Measurements from ENCODE around the gene CLDN5. TPM values are rescaled to one million over a fixed set of nuclear protein-coding genes. Genes with fewer than 3 reads are reported as not detected.

Gene CLDN5
- total and polyA plus RNA-seq, 2 of the 8 experiments (the other 6 are each of a cell fraction or from before 2014, with no cell fraction given): 1.2 to 1.6 TPM

DNA sequence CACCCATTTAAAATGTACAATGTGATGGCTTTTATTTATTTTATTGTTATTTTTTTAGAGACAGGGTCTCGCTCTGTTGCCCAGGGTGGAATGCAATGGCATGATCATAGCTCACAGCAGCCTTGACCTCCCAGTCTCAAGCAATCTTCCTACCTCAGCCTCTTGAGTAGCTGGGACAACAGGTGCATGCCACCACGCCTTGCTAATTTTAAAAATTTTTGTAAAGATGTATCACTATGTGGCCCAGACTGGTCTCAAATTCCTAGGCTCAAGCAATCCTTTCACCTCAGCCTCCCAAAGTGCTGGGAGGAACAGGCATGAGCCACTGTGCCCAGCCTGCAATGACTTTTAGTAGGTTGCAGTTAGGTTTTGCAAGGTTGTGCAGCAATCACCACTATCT is 14.3 kb downstream of the CLDN5 start (continued):
- TF ChIP-seq, protein P1, sequence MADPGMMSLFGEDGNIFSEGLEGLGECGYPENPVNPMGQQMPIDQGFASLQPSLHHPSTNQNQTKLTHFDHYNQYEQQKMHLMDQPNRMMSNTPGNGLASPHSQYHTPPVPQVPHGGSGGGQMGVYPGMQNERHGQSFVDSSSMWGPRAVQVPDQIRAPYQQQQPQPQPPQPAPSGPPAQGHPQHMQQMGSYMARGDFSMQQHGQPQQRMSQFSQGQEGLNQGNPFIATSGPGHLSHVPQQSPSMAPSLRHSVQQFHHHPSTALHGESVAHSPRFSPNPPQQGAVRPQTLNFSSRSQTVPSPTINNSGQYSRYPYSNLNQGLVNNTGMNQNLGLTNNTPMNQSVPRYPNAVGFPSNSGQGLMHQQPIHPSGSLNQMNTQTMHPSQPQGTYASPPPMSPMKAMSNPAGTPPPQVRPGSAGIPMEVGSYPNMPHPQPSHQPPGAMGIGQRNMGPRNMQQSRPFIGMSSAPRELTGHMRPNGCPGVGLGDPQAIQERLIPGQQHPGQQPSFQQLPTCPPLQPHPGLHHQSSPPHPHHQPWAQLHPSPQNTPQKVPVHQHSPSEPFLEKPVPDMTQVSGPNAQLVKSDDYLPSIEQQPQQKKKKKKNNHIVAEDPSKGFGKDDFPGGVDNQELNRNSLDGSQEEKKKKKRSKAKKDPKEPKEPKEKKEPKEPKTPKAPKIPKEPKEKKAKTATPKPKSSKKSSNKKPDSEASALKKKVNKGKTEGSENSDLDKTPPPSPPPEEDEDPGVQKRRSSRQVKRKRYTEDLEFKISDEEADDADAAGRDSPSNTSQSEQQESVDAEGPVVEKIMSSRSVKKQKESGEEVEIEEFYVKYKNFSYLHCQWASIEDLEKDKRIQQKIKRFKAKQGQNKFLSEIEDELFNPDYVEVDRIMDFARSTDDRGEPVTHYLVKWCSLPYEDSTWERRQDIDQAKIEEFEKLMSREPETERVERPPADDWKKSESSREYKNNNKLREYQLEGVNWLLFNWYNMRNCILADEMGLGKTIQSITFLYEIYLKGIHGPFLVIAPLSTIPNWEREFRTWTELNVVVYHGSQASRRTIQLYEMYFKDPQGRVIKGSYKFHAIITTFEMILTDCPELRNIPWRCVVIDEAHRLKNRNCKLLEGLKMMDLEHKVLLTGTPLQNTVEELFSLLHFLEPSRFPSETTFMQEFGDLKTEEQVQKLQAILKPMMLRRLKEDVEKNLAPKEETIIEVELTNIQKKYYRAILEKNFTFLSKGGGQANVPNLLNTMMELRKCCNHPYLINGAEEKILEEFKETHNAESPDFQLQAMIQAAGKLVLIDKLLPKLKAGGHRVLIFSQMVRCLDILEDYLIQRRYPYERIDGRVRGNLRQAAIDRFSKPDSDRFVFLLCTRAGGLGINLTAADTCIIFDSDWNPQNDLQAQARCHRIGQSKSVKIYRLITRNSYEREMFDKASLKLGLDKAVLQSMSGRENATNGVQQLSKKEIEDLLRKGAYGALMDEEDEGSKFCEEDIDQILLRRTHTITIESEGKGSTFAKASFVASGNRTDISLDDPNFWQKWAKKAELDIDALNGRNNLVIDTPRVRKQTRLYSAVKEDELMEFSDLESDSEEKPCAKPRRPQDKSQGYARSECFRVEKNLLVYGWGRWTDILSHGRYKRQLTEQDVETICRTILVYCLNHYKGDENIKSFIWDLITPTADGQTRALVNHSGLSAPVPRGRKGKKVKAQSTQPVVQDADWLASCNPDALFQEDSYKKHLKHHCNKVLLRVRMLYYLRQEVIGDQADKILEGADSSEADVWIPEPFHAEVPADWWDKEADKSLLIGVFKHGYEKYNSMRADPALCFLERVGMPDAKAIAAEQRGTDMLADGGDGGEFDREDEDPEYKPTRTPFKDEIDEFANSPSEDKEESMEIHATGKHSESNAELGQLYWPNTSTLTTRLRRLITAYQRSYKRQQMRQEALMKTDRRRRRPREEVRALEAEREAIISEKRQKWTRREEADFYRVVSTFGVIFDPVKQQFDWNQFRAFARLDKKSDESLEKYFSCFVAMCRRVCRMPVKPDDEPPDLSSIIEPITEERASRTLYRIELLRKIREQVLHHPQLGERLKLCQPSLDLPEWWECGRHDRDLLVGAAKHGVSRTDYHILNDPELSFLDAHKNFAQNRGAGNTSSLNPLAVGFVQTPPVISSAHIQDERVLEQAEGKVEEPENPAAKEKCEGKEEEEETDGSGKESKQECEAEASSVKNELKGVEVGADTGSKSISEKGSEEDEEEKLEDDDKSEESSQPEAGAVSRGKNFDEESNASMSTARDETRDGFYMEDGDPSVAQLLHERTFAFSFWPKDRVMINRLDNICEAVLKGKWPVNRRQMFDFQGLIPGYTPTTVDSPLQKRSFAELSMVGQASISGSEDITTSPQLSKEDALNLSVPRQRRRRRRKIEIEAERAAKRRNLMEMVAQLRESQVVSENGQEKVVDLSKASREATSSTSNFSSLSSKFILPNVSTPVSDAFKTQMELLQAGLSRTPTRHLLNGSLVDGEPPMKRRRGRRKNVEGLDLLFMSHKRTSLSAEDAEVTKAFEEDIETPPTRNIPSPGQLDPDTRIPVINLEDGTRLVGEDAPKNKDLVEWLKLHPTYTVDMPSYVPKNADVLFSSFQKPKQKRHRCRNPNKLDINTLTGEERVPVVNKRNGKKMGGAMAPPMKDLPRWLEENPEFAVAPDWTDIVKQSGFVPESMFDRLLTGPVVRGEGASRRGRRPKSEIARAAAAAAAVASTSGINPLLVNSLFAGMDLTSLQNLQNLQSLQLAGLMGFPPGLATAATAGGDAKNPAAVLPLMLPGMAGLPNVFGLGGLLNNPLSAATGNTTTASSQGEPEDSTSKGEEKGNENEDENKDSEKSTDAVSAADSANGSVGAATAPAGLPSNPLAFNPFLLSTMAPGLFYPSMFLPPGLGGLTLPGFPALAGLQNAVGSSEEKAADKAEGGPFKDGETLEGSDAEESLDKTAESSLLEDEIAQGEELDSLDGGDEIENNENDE (IDR thresholded peaks at IDR 0.05; ENCODE audit: insufficient replicate concordance, low read length): no peak
- TF ChIP-seq, protein P2, sequence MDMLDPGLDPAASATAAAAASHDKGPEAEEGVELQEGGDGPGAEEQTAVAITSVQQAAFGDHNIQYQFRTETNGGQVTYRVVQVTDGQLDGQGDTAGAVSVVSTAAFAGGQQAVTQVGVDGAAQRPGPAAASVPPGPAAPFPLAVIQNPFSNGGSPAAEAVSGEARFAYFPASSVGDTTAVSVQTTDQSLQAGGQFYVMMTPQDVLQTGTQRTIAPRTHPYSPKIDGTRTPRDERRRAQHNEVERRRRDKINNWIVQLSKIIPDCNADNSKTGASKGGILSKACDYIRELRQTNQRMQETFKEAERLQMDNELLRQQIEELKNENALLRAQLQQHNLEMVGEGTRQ (IDR thresholded peaks at IDR 0.05; ENCODE audit: low read length): no peak
- no peak for TF ChIP-seq CBX8 (IDR thresholded peaks at IDR 0.05; ENCODE audit: borderline replicate concordance, low read depth, low read length)
- TF ChIP-seq, protein P3, sequence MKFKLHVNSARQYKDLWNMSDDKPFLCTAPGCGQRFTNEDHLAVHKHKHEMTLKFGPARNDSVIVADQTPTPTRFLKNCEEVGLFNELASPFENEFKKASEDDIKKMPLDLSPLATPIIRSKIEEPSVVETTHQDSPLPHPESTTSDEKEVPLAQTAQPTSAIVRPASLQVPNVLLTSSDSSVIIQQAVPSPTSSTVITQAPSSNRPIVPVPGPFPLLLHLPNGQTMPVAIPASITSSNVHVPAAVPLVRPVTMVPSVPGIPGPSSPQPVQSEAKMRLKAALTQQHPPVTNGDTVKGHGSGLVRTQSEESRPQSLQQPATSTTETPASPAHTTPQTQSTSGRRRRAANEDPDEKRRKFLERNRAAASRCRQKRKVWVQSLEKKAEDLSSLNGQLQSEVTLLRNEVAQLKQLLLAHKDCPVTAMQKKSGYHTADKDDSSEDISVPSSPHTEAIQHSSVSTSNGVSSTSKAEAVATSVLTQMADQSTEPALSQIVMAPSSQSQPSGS (IDR thresholded peaks at IDR 0.05; ENCODE audit: low read length): no peak
- no peak for TF ChIP-seq SP1 (IDR thresholded peaks at IDR 0.05; ENCODE audit: low read depth, low read length)
- no peak for TF ChIP-seq CEBPB (IDR thresholded peaks at IDR 0.05; ENCODE audit: low read depth, low read length)
- no peak for TF ChIP-seq BACH1 (IDR thresholded peaks at IDR 0.05; ENCODE audit: low read length)
- TF ChIP-seq GTF2F1 (IDR thresholded peaks at IDR 0.05; ENCODE audit: borderline replicate concordance, low read depth, low read length): no peak
- TF ChIP-seq POLR2A (IDR thresholded peaks at IDR 0.05; ENCODE audit: control extremely low read depth in 1 of 2, low read depth in 2 of 2, low read length in 2 of 2): no peak
- TF ChIP-seq CHD2 (IDR thresholded peaks at IDR 0.05; ENCODE audit: low read length): no peak

All from H1 (cell line).